K562 (cell line): Measurements from ENCODE around the gene AHCYL1. TPM values are rescaled to one million over a fixed set of nuclear protein-coding genes. Genes with fewer than 3 reads are reported as not detected.

ENCODE experiments used
- ATAC-seq: fragments of 200-7000 bp; cut with Tn5 transposase; 3 replicates; pipeline ENCODE4 v1.9.1; 2020; ENCODE audit warnings: moderate library complexity
- BruUV-seq: library from RNA; stranded (reverse); fragments of 400-500 nt; replicated peaks from 2 replicates; lab custom pipeline; 2021; lab: Mats Ljungman, UMichigan
- CTCF ChIA-PET: fragments of 300-600 bp; formaldehyde crosslinking; extraction: SDS; loops from one replicate; lab custom pipeline; 2021; ENCODE audit warnings: low intra/inter-chr PET ratio; lab: Yijun Ruan, JAX
- POLR2A ChIA-PET: fragments of 300-600, 350-650 bp; sonication (Branson Sonifier 250); formaldehyde crosslinking; extraction: SDS; loops from one replicate; lab custom pipeline; 2021; ENCODE audit warnings: antibody characterized with exemption, inconsistent platforms; lab: Yijun Ruan, JAX
- DNase-seq, 4 experiments: peaks; one replicate each; pipeline versions ENCODE4 v3.0.0 to v3.0.0-alpha.2; 2011 to 2018; ENCODE audit warnings: low spot score in 3 of 4, mixed read lengths in 3 of 4; ENCODE audit errors: extremely low read depth in 1 of 4
- FAIRE-seq: peaks from 2 replicates; lab custom pipeline; 2011; peaks lifted over from hg19 to GRCh38; lab: Jason Lieb, UNC
- H2AFZ ChIP-seq: 2 replicates; pipeline ENCODE4 v1.6.0; 2011; ENCODE audit warnings: low read depth, low read length, control low read depth, inconsistent platforms
- H3K27ac ChIP-seq: fragments of 200-600 bp; 3 replicates; pipeline ENCODE4 v1.8.0; 2011; ENCODE audit warnings: low read depth, mild to moderate bottlenecking, control low read depth, inconsistent platforms, low read length, moderate library complexity, mixed read lengths; ENCODE audit errors: extremely low read depth
- H3K27me3 ChIP-seq, 2 experiments: fragments of 300-600 bp in 1 of 2; 2 replicates in 1 of 2; 3 replicates in 1 of 2; pipeline versions ENCODE4 v1.6.0 to v1.8.0; 2011; ENCODE audit warnings: inconsistent platforms in 2 of 2, low read length in 2 of 2, mild to moderate bottlenecking in 1 of 2, mixed read lengths in 1 of 2, moderate library complexity in 1 of 2; ENCODE audit not compliant: control insufficient read depth in 2 of 2, insufficient read depth in 2 of 2
- H3K36me3 ChIP-seq: fragments of 300-600 bp; 3 replicates; pipeline ENCODE4 v1.8.0; 2011; ENCODE audit warnings: mild to moderate bottlenecking, low read length, inconsistent platforms; ENCODE audit not compliant: control insufficient read depth, insufficient read depth
- H3K4me1 ChIP-seq, 2 experiments: fragments of 200-600 bp in 1 of 2; replicated peaks in 1 of 2; 2 replicates in 1 of 2; 3 replicates in 1 of 2; pipeline versions ENCODE4 v1.5.1 to v1.8.0; 2011; ENCODE audit warnings: inconsistent platforms in 2 of 2, low read length in 2 of 2, mild to moderate bottlenecking in 1 of 2, mixed read lengths in 1 of 2, moderate library complexity in 1 of 2; ENCODE audit not compliant: control insufficient read depth in 2 of 2, insufficient read depth in 2 of 2
- H3K4me2 ChIP-seq: 2 replicates; pipeline ENCODE4 v1.6.1; 2011; ENCODE audit warnings: low read length, control low read depth, inconsistent platforms, mixed read lengths; ENCODE audit not compliant: insufficient read depth
- H3K4me3 ChIP-seq: fragments of 200-600 bp; sonication (generic), shearing (Covaris generic); 2 replicates; pipeline ENCODE4 v1.5.1; 2016; ENCODE audit warnings: control low read depth, inconsistent platforms
- H3K79me2 ChIP-seq: fragments of 200-600 bp; 3 replicates; pipeline ENCODE4 v1.8.0; 2011; ENCODE audit warnings: low read length, inconsistent platforms; ENCODE audit not compliant: control insufficient read depth, insufficient read depth
- H3K9ac ChIP-seq, 2 experiments: 2 replicates each; pipeline versions ENCODE4 v1.6.0 to v1.6.1; 2011; ENCODE audit warnings: low read depth in 2 of 2, low read length in 2 of 2, control low read depth in 1 of 2, inconsistent platforms in 1 of 2, mild to moderate bottlenecking in 1 of 2, mixed read lengths in 1 of 2; ENCODE audit not compliant: insufficient read depth in 1 of 2
- H3K9me1 ChIP-seq: one replicate; pipeline ENCODE4 v1.6.0; 2011; ENCODE audit warnings: inconsistent platforms, mild to moderate bottlenecking, low read length, moderate library complexity; ENCODE audit not compliant: control insufficient read depth, insufficient read depth
- H3K9me3 ChIP-seq: replicated peaks from 2 replicates; pipeline ENCODE4 v1.5.1; 2011; ENCODE audit warnings: low read depth, low read length, inconsistent platforms; ENCODE audit not compliant: control insufficient read depth, insufficient read depth
- H4K20me1 ChIP-seq: replicated peaks from 2 replicates; pipeline ENCODE4 v1.6.1; 2011; ENCODE audit warnings: low read length, inconsistent platforms, mixed read lengths; ENCODE audit not compliant: control insufficient read depth, insufficient read depth
- EGR1 ChIP-seq: fragments of 450-650 bp; conservative IDR thresholded peaks from 2 replicates; pipeline ENCODE4 v1.6.1; 2017; ENCODE audit warnings: mild to moderate bottlenecking
- EP300 ChIP-seq: IDR thresholded peaks from 2 replicates; pipeline ENCODE4 v1.6.1; 2012; ENCODE audit warnings: low read length, improper control_type of control experiment
- HES1 ChIP-seq: fragments of 450-650 bp; IDR thresholded peaks from 2 replicates; pipeline ENCODE4 v1.6.1; 2016; ENCODE audit warnings: low read depth, mild to moderate bottlenecking, moderate library complexity
- KLF16 ChIP-seq: IDR thresholded peaks from 2 replicates; pipeline ENCODE4 v1.6.1; 2016; ENCODE audit warnings: antibody characterized with exemption
- MCM3 ChIP-seq: fragments of 450-650 bp; IDR thresholded peaks from 2 replicates; pipeline ENCODE4 v1.6.1; 2016
- MCM7 ChIP-seq, 2 experiments: fragments of 450-650 bp; IDR thresholded peaks; 2 replicates each; pipeline ENCODE4 v1.6.1; 2016 to 2018
- PTTG1 ChIP-seq: fragments of 450-650 bp; IDR thresholded peaks from 2 replicates; pipeline ENCODE4 v1.6.1; 2016; ENCODE audit warnings: low read depth, mild to moderate bottlenecking, missing genetic modification characterization, missing compliant biosample characterization
- RBM25 ChIP-seq: fragments of 200-400 bp; formaldehyde crosslinking; IDR thresholded peaks from 2 replicates; pipeline ENCODE4 v1.6.1; 2018; ENCODE audit warnings: low read length, low read depth, moderate library complexity; ENCODE audit not compliant: severe bottlenecking
- RBM34 ChIP-seq: fragments of 200-400 bp; formaldehyde crosslinking; IDR thresholded peaks from 2 replicates; pipeline ENCODE4 v1.6.1; 2018; ENCODE audit warnings: low read length, borderline replicate concordance; ENCODE audit not compliant: insufficient read depth
- SAFB2 ChIP-seq: fragments of 200-400 bp; formaldehyde crosslinking; IDR thresholded peaks from 2 replicates; pipeline ENCODE4 v1.6.1; 2018; ENCODE audit warnings: borderline replicate concordance, low read length, low read depth, moderate library complexity; ENCODE audit not compliant: severe bottlenecking
- XRCC5 ChIP-seq: fragments of 200-400 bp; formaldehyde crosslinking; IDR thresholded peaks from 2 replicates; pipeline ENCODE4 v1.6.1; 2017; ENCODE audit warnings: low read depth, mild to moderate bottlenecking, low read length
- ZBTB17 ChIP-seq: fragments of 450-650 bp; formaldehyde crosslinking; IDR thresholded peaks from 2 replicates; pipeline ENCODE4 v1.4.0; 2020; ENCODE audit warnings: mild to moderate bottlenecking
- ZNF212 ChIP-seq: fragments of 450-650 bp; formaldehyde crosslinking; IDR thresholded peaks from 2 replicates; pipeline ENCODE4 v1.4.0; 2020; ENCODE audit warnings: mild to moderate bottlenecking
- WGBS: fragments of 100-300 bp; shearing (Covaris generic); methylation state at CpG from one replicate; pipeline ENCODE4 v1.1.6; 2016; ENCODE audit warnings: low coverage, mixed read lengths; ENCODE audit not compliant: insufficient coverage; ENCODE audit errors: missing lambda C conversion rate; 5-methylcytosine and 5-hydroxymethylcytosine counted together
- in situ Hi-C: fragments of 300-500 bp; cut with MboI; formaldehyde crosslinking; loops from 4 replicates; pipeline ENCODE4 v1.15.0; 2018; ENCODE audit warnings: inconsistent platforms, mixed read lengths
- intact Hi-C: fragments of 100-400 bp; cut with micrococcal nuclease; formaldehyde crosslinking; loops from 2 replicates; pipeline ENCODE4 v1.14.2; 2022
- polyA plus RNA-seq, 8 experiments: library from polyadenylated mRNA; depleted of rRNA in 4 of 8; stranded (reverse) in 5 of 8; unstranded in 3 of 8; fragments of >200 nt; fragmentation: Nextera tagmentation in 2 of 8; fragmentation: Illumina TruSeq in 1 of 8; extraction: Ambion mirVana in 2 of 8; extraction: Trizol in 1 of 8; gene quantifications; 2 replicates each; pipeline versions ENCODE4 v1.2.1 to v1.2.3, GENCODE V29; 2011 to 2014; ENCODE audit warnings: inconsistent platforms in 1 of 8, missing spikeins in 1 of 8
- total RNA-seq, 7 experiments: library from RNA; depleted of rRNA in 6 of 7; stranded (reverse); fragments of >200 nt in 6 of 7; fragmentation: Illumina TruSeq in 2 of 7; extraction: Trizol in 2 of 7; gene quantifications; 2 replicates each; pipeline versions ENCODE4 v1.2.1 to v1.2.3, GENCODE V29; 2011 to 2021; ENCODE audit warnings: low replicate concordance in 1 of 7

Gene AHCYL1
- total and polyA plus RNA-seq, 9 of the 15 experiments (the other 6 are each of a cell fraction or from before 2014, with no cell fraction given), result 27.3 to 118 (median 44.5) TPM

- BruUV-seq, result no TSS peak
- H3K4me3 ChIP-seq, result no peak overlapping the region
- no peak for FAIRE-seq
- no peak overlapping the region for H3K27ac ChIP-seq
- no peaks in the 10 kb centered on the region for H3K9me1 ChIP-seq
- peak overlapping the region; percentile 0; the same call in 1 of the 2 replicates for H2AFZ ChIP-seq
- ChIA-PET POLR2A (interaction anchor here (0.6 to 2.3 kb wide), 8 partner anchors 10 to 335 kb away, joined by 3 to 8 read pairs (median 3); no protein-coding TSS in a partner anchor), CTCF (no interaction called here)
- peaks cover 11% of the 10 kb centered on the region in 2 experiments for H3K4me1 ChIP-seq
- no peaks in the 10 kb centered on the region for H3K79me2 ChIP-seq
- no peak for ATAC-seq
- no peaks in the 10 kb centered on the region for H3K27me3 ChIP-seq
- intact Hi-C loops, result no loop called here
- DNase-seq, result no peak
- peaks cover 4% of the 10 kb centered on the region for H3K9me3 ChIP-seq
- in situ Hi-C loops, result no loop called here
- WGBS, result 77% methylated on average over 2 of the region's 2 CpGs
- no peaks in the 10 kb centered on the region for H4K20me1 ChIP-seq
- H3K4me2 ChIP-seq, result no peak overlapping the region
- no peak for TF ChIP-seq EGR1
- TF ChIP-seq SAFB2, result no peak
- TF ChIP-seq KLF16, result no peak
- no peak for TF ChIP-seq ZNF212
- no peak for TF ChIP-seq PTTG1 (tag)
- no peak for TF ChIP-seq RBM34
- TF ChIP-seq HES1, result no peak
- no peak for TF ChIP-seq RBM25
- TF ChIP-seq EP300, result no peak
- no peak for TF ChIP-seq MCM3
- TF ChIP-seq XRCC5, result no peak
- no peak for TF ChIP-seq MCM7 (IDR thresholded peaks at IDR 0.05)
- no peak for TF ChIP-seq ZBTB17 (CRISPR knock-in tag)
- no peak overlapping the region for H3K9ac ChIP-seq
- no peaks in the 10 kb centered on the region for H3K36me3 ChIP-seq
Measured at GRCh38 chr1:109944541-109944940, 40.0 kb upstream of the AHCYL1 start.
